Stimulated activated CD4-positive, alpha-beta T cell treated with anti-CD3 and anti-CD28 coated beads, Interleukin-4, amount 100 ng/mL, for 4 hours (primary cell): ENCODE results near the gene AKAP13.

Experiments used
- DNase-seq, 2 experiments: peaks; one replicate each; pipeline ENCODE4 v3.0.0-alpha.2; 2020

Gene AKAP13

GRCh38 chr15:85762039-85762755 lies 381.8 kb downstream of the AKAP13 start:
- no peak for DNase-seq

DNA sequence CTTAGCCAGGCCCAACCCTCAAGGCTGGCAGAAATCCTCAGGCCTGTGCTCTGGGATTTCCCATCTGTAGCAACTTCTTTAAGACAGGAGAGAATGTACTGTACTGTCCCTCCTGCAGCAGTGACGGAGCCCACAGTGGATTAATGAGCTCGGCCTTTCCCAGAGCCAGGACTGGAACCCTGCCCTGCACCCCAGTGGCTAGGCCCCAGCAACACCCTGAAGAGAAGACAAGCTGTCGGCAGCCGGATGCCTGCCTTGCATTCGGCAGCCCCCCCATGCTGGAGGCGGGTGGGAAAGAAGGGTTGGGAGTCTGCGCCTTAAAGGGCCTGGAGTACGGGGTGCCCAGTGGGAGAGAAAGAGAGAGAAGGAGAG lies 382.3 kb downstream of the AKAP13 start:
- DNase-seq = no peak

DNA sequence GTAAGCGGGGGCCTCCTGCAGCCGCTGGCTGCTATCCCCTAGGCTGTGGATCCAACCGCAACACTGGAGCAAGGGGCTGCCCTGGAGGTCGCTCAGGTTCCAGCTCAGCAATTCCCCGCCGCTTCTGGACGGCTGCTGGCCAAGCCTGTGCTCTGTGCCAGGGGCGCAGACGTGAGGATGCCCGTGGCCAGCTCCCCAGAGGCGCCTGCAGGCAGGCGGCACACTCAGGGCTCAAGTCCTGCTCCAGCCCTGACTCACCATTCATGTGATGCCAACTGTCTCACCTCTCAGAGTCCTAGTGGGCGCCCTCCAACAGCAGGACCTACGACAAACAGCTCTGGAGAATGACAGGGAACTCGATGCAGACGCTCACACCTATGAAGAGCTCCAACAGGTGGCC lies 382.8 kb downstream of the AKAP13 start:
- DNase-seq = no peak

DNA sequence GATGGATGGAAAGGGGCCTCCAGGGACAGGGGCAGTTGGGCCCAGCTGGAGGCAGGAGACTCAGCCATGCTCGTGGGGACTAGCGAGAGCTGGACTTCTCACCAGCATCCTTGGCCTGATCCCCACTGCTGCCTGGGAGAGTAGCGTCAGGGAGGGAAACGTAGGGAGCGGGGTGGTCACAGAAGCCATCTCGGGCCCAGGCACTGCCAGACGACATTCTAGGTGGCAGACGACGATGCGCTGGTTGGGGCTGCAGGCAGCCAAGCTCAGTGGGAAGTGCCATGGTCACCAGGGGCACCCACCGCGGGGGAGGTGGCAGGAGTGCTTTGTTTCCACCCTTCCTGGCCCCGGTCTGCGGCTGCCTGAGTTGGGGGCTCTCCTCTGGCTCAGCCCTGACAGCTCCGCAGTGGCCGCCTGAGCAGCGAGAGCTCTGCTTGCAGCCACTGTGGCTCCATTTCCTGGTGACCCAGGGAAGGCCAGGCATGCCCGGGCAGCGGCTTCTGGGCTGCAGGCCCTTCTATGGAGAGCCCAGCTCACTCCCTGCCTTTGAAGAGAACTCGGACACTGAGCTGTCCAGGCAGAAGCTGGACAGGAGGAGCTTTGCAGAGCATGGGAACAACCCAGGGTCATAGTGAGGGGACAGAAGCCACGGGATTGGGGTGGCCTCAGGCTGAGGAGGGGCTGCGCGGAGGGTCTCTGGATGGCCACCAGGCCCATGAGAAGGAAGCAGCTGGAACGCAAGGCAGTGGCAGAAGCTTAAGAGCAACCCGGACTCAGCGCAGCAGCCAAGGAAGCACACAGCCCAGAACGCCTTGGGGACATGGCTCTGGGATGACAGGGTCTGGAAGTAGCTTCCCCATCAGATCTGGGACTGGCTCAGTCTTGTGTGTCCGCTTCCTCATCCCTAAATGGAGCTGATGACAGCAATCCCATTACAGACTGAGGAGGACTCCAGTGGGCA lies 383.6 kb downstream of the AKAP13 start:
- no peak for DNase-seq

DNA sequence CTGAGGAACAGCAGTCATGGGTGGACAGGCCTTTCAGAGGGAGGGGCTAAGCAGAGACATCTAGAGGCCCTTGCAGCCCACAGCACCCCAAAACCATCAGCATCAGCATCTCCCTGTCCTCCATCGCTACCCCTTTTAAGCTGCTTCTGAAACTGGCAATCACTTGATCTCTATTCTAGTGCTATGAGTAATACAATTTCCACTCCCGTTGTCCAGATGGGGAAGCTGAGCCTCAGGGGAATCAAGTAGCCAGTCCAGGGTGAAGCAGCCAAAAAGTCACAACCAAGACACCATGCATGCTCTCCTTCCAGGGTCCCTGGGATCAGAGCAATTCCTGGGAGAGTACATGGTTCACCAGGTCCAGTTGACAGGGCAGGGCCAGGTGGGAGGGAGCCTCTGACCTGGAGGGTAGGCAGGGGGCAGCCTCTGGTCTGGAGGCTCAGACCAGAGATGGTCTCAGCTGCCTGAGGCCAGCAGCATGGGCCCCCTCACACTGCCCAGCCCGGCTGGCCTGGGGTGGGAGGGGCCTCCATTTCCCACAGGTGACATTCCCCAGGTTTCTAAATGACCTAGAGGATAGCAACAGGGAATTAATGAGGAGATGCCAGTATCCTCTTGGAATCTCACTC lies 384.4 kb downstream of the AKAP13 start:
- no peak for DNase-seq

DNA sequence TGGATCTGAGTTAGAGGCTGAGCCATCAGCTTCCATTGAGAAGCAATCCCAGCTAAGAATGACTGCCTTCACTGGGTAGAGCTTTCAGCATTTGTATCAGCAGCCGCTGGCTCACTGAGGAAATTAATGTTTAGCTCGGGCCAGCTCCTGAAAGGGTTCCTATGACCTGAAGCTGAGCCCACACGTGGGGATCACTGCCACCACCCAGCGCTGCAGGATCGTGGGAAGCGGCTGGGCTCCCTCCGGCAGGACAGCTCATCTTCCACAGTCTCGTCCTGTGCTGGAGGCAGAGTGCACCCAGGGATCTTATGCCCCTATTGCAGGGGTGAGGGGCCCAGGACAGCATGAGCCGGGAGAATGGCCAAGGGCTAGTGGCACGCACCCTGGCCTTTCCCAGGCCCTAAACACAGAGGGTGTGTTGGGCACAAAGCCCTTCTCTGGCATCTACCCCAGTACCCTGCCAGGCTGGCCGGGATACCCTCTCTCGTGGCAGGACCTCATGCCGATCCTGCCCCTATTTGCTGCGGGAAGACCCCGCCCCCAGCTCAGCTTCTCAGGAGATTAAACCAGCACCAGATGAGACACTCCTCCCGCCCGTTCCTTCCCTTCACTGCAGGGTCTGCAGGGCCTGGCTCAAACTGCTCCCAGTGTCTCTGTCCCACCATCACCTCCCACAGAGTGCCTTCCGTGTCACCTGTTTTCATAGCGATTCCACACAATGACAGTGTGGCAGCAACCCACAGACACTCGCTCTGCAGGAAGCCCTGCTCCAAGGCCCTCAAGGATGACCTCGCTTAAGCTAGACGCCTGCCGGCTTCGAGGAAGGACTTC lies 385.8 kb downstream of the AKAP13 start:
- DNase-seq = no peak

DNA sequence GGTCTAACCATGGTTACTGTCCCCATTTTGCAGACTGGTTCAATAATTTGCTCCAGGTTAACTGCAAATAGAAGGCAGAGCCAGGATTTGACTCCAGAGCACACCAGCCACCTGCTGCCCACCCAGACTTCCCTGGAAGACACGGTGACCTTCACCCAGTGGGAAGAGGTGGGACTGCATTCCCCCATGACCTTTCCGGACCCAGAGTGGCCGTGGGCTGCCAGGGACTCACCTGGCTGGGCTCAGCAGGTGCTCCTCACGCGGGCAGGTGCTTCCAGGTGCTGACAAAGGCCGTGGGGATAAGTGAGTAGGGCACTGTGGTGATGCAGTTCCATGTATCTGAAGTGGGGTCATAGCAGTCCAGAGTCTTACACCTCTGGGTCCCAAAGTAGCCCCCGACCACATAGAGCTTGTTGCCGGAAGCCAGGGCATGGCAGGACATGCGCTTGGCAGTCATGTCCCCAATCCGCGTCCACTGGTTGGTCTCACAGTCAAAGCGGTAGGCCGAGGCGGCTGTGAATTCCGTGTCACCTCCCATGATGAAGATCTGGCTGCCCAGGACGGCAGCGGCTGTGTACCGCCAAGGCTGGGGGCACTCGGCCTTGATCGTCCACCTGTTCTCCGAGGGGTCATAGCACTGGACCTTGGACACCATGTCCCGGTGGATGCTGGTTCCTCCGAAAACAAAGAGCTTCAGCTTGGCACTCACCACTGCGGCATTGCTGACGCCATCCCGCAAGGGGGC lies 387.6 kb downstream of the AKAP13 start:
- no peak for DNase-seq

- DNase-seq = no peak
Measured at GRCh38 chr15:85768595-85769168, 388.3 kb downstream of the AKAP13 start.

DNA sequence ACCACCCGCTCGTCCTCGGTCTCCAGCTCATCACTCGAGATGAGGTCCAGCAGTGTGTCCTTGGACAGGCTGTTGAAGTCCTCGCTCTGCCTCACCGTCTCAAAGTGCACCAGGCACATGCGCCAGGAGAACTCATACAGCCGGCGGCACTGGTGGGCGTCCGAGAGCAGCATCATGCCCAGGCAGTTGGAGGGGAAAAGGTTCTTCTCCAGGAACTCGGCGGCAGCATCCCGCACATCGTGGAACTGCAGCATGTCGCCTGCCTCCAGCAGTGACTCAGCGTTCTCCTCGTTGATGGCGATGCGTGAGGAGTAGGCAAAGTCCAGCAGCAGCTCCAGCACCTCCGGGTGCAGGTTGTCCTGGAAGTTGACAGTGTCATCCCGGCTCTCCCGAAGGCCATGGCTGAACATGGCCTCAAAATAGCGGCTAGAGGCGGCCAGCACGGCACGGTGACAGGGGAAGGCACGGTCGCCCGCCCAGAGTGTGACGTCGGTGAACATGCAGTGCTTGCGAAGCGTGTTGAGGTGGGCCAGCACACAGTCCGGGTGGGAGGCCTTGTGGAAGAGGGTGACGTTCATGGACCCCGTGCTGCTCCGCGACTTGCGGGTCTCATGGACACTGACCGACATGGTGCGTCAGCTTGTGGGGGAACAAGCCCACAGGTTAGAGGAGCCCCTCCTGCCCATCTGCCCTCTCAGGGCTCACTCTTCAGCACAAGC lies 388.9 kb downstream of the AKAP13 start:
- no peak for DNase-seq

DNA sequence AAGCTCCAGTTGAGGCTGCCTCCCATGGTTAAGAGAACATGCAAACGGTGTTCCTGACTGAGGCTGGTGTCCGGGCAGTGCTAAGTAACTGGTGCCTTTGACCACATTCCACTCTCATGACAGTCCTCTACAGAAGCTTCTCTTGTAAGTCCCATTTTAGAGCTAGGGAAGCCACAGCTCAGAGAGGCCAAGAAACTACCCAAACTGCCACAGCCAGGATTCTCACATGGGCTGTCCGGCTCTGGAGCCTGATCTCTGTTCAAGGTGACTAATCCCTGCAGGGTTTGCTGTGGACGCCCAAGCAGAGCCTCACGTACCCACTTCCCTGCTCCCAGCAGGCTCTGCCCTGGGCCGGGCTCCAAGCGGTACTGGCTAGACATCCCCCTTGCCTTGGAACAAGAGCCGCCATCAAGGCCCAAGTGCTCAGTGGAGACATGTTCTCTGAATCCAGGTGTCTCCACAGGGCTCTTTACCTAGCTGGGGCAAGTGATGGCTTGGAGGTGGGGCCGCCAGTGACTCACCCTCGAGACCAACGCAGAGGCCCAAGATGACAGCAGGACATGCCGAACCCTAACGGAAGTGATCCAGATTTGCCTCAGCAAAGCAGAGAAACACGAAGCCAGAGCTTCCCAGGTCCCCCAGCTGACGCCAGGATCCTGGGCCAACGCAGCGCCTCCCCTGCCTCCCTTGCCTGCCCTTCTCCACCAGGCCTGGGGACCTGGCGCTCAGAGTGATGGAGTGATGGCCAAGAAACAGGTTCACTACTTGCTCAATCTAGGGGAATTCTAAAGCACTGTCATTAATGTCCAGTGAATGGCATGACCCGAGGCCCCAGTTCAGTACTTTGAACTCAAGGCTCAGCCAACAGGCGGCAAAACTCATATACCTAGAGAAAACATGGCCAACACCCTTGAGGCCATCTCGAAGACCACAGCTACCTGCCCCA lies 390.0 kb downstream of the AKAP13 start:
- no peak for DNase-seq

DNA sequence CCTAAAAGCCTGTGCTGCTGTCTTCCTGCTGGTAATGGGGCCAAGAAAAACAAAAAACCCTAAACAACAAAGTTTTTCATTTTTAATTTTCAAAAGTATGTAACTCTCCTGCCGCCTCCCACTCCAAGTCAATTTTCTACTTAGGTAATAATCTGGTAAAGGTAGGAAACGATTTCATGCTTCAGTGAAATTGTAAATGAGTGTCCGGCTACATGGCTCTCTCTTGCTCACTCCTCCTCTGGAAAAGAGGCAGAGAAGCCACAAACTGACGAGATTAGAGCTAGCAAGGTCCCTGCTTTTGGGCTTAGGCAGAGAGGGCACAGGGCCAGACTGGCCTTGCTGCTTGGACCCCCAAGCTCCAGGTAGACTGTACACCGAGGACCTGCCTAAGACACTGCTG lies 390.9 kb downstream of the AKAP13 start:
- no peak for DNase-seq

DNA sequence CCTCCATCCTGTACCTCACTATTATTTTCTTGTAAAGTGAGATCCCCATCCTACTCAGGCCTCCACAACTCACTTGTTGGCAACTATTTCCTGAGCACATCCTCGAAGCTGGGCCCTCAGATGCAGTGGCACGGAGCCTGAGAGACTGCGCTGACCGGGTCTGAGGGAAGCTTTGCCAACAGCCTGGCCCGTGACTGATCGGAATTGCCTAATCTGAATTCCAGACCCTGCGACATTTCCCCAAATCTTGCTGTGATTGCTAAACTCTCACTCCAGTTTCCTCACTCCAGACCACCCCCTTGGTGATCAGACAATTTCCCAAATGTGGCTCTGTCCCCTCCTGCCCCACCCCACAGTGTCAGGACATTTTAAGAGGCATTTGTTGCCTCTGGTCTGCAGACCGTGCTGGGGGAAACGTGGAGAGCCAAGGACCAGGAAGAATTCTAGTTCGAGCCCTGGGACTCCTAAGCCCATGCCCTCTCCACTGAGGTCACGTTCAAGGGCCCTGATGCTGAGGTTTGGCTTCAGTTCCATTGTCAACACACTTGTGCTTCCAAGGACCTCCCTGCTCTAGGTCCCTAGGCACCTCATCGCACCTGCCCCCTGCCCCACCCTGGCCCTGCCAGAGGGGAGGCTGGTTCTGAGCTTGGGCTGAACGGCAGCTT lies 391.5 kb downstream of the AKAP13 start:
- DNase-seq = no peak

- no peak for DNase-seq
Measured at GRCh38 chr15:85772668-85773067, 392.3 kb downstream of the AKAP13 start.

DNA sequence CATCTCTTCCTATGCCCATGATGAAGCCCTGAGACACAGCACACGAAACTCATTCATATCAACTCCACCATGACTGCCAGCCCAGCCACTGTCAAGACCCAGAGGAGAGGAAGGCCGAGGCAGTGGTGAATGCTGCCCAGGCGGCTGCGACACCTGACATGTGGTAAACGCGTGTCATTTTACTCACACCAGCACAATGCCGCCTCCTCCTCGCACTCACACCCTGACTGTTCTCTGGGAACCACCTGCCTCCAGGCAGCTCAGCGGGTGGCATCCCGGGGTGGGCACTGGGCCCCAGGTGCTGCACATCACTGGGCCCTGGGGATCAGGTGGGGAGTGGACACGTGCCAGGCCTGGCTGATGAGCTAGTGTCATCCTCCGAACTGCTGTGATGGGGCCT lies 392.8 kb downstream of the AKAP13 start:
- no peak for DNase-seq

DNA sequence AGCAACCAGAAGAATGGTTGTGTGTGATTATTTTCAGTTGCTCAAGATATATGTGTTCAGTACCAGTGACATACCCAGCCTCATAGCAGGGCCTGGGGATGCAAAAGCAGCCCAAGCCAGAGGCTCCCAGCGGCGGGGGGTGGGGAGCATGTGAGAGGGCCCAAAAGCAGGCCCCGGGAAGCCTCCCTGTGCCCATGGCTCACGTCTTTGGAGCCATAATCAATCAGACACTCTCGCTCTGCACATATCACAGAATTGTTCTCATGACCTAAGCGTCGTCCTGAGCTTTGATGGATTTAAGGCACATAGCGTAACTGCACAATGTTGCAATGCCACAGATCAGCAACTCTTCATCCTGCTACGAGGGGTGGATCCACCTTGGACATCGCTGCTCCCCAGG lies 393.6 kb downstream of the AKAP13 start:
- DNase-seq = no peak

- no peak for DNase-seq
Measured at GRCh38 chr15:85777250-85778106, 397.1 kb downstream of the AKAP13 start.

- no peak for DNase-seq
Measured at GRCh38 chr15:85778107-85778776, 397.8 kb downstream of the AKAP13 start.

GRCh38 chr15:85779249-85779648 lies 398.8 kb downstream of the AKAP13 start:
- DNase-seq = no peak
